ENCODE data around the gene HIVEP3.

HIVEP3 gene

DNA sequence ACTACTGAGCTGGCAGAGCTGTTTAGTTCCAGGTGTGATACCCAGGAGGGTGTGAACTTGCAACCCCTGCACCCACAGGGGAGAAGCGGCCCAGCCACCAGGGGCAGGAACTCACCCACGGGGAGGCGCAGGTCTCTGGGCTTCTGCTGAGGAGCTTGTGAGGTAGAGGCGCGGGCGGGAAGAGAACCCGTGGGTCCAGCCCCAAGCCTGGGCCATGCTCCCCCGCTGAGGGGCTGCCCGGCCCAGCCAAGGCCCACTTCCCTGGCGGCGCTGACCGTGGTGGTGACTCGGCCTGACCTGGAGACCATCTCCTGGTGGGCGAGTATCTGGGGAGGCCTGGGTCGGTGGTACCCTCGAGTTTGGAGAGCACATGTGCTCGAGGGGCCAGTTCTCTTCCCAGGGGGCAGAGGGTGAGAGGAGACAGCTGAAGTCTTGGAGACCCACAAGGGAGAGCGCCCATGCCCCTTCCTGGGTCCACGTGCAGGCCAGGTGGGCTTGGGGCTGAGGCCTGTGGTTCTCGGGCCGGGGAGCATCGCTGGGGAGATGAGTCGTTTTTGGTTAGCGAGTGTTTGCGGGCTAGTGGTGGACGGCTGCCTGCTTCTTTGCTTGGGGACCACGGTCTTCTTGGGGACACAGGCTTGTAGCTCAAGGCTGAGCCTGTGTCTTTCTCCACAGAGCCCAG is 405.9 kb downstream of the HIVEP3 start:
- DNase-seq (ENCODE audit: low spot score), result no peak

DNA sequence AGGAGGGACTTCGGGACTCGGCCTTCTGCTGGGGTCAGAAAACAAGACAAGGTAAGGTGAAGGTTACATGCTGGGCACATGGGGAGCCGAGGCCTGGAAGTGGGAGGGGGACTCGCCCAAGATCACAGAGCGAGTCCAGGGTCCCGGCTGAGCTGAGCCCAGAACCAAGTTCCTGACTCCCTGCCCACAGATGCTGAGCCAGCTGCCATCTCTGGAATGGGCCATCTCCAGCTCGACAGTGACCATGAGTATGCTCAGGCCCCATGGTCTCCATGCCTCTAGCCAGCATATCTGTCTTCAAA is 407.5 kb downstream of the HIVEP3 start:
- no peak for DNase-seq (ENCODE audit: low spot score)

DNA sequence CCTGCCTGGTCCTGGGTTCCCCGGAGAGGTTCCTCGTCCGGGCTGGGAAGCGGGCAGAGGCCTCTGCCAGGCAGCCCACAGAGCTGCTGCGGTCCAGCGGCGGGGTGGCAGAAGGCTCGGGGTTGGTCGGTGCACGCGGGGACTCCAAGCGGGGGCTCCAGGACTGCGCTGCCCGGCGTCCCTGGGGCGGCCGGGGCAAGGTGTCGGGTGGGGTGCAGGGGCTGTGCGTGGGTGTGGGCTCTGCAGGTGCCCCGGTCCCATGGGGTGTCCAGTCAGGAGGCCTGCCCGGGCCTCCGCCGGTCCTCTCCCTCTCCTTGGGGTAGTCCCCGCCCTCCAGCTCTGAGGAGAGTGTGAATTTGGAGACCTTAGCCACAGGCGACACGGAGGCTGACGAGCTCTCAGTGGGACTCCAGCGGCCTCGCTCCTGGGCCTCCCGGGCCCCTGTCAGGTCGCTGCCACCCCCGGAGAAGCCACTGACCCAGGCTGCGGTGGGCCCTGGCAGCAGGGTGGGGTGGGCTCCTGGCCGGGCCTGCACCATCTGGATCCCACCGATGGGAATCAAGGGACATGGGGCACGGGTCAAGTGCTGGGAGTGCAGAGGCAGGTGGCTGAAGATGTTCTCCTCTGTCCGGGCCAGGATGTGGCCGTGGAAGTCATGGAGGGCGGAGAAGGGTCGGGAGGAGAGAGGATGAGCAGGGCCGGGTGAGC is 408.0 kb downstream of the HIVEP3 start:
- DNase-seq (ENCODE audit: low spot score), result no peak

DNA sequence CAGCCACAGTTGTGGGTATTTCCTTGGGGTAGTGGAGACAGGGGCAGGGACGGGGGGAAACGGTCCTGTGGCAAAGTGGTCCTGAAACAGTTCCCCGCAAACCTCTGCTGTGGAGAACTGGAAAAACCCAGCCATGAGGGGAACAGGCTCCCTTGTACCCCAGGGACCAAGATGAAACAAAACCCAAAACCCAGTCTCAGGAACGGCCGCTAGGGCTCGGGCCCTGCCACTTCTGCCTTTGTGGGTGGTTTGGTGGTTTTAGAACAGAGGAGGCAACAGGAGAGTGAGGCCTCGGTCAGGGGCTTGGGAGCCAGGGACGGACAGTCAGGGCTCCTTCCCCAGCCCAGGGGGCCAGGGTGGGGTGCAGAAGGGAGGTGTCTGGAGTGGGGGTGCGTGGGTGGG is 409.5 kb downstream of the HIVEP3 start:
- no peak for DNase-seq (ENCODE audit: low spot score)

DNA sequence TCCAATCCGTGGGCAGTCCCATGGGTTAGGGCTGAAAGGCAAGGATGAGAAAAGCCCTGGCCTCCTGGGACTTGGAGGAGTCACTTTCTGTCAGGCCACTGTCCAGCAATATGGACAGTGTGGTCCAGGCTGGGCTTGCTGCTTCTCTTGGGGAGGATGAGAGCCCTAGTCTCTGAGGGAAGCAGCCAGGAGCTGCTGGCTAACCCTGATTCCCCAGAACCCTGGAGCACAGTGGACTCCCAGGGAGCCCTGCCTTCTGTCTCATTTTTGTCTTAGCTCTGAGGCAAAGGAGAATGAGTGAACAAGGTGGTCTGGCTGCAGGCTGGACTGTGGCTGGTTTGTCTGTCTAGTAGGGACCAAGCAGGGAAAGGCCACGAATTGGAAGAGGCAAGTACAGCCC is 410.4 kb downstream of the HIVEP3 start:
- no peak for DNase-seq (ENCODE audit: low spot score)

DNA sequence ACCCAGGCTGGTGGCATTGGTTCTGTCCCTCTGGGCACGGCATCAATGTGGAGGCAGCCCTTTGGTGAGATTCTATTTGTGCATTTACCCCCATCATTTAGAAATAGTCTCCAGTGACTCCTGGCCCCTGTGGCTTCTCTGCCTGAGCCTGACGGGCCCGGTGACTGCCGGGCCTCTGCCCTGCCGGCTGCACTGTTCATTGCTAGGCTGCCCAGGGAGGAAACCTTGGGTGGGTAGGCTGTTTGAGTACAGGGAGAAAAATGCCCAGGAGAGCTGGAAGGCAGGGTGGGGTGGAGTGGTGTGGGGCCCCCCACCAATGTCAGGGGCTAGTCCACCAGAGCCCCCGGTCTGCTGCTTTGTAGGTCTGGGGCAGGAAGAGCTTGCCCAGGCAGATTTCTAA is 410.9 kb downstream of the HIVEP3 start:
- DNase-seq (ENCODE audit: low spot score), result no peak

DNA sequence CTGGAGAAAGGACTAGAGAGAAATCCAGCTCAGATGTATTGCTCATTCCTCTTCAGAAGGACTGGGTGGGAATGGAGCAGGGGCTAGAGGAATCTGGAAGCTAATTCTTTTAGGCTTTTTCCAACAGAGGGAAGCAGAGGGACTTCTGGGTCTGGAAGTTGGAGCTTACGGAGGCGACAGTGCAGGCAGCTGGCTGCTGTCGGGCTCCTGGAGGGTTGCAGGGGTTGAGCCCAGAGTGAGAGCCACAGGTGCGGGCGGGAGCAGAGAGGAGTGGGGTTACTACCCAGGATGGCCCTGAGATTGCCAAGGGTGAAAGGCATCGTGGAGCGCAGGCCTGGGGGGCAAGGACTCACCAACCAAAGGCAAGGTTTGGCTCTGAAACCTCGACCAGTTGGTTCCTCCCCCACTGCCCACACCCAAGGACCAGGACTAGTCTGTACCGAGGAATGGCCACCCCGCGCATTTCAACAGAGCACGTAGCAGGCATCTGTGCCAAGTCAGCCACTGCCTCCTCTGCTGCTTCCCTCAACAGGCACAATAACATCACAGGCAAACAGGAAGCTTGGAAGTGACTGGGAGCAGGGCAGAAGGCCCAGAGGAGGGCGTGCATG is 411.5 kb downstream of the HIVEP3 start:
- no peak for DNase-seq (ENCODE audit: low spot score)

DNA sequence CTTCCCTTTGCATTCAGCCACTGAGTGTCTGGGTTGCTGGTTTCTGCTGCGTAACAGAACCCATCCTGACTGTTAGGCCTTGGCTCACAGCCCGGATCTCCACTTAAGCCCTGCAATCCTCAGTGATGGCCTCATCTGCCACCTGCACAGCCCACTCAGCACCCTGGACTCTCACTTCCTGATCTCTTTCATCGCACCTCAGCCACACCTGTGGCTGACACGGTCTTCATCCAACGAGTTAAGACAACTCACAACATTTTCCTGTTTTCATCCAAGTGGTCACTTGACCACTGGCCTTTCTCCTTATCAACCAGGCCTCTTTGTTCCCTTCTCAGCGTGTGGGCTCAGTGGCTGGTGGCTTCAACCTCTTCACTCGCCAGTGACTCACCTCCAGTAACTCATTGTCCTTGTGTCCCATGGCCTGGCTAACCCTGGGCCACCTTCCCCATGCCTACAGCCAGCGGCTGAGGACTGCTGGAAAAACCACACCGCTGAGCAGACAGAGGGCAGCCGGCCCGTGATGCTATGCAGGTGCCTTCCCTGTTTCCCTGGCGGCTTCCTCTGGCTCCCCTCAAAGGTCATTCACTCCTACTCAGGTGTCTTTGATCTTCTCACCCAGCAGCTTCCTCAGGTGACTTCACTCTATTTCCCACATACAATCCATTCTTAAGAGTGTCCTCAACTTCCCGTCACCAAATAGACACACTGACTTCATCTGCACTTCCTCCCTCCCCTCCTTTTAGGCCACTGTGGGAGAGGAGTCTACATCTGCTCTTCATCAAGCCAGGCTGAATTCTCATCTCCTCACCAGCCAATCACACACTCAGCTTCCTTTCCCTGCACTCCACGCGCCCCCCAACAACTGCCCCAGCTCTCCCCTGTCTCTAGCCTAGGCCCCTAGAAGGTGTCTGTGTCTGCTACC is 414.3 kb downstream of the HIVEP3 start:
- no peak for DNase-seq (ENCODE audit: low spot score)

DNA sequence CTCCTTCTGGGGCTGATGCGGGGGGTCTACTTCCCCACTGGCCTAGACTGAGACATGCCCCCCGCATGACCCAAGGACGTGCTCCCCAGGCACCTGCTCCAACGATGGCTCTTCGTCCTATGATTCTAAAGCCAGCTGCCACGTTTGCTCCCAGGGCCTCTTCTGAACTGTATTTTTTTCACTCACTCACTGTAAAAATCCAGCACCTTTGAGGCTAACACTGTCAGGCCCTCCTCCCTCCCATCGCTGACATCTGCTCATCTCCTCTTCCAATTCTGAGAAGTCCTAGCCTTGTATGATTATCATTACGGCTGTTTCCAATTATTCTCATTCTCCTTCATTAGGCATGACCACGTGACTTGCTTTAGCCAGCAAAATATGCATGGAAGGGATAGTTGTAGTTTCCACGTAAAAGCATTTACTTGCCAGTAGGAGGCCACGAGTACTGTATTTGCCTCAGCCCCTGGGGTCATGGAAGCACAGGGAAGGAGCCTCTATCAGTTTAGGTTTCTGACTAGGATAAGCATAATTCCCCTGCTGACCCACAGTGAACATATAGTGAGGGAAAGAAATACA is 415.1 kb downstream of the HIVEP3 start:
- peak; percentile 49 for DNase-seq (ENCODE audit: low spot score)

DNA sequence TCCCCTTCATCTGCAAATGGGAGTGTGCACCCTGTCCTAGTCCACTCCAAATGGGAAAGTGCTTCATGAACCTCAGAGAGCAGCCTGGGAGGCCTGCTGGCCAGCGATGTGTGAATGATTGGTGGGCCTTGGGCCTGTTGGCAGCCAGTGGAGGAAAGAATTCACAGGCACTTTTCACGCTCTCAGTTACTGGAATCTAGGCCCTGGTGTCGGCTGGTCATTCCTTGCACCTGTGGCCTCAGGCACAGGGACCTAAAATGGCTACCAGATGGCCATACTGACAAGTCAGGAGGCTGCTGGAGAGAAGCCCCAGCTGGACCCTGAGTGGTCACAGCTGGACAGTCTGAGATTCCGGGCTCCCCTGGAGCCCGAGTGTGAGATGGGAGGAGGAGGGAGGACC is 415.8 kb downstream of the HIVEP3 start:
- no peak for DNase-seq (ENCODE audit: low spot score)

DNA sequence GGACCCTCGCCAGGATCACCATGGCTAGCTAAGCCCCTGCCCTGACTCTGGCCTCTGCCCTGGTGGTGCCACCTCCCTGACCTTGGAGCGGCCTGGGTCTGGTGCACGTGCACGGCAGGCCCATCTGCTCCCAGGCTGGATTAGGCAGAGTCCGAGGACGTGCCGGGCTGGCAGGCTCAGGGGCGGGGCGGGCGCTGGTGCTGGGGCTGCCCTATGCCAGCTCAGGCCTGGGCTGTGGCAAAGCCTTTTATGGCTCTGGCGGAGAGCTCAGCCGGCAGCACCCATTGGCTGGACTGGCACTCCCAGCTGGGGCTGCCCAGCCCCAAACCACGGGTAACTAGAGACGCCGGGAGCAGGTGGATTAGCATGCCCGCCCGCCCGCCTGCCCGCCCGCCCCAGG is 417.1 kb downstream of the HIVEP3 start:
- DNase-seq (ENCODE audit: low spot score), result no peak

DNA sequence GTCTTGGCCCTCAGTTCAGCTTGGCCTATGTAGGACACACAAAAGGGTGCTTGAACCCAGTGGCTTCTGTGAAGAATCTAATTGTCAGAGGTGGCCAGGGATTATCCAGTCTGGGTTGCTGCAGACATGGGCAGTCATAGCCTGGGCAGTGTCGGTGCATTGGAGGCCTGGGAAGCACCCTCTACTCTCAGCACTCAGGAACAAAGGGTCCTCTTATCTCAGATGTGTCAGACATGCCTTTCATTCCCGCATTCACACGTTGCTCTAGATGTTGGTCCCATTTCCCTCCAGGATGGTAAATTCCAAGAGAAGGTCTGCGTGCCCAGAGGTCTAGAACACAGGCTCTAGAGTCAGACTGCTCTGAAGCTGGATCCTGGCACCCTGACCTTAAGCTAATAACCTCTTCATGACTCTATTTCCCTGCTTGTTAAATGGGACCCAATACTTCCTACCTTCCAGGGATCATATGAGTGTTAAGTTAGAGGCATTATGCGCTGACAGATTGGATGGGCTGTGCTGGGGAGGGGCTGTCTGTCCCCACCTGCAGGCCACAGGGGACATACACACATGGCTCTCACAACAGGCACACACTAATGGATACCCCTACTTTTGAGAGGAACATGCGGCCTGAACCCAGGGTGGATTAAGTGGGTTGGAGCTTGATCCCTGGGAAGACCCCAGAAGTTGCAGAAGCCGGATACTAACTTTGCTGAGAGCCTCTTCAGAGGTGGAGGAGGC is 417.8 kb downstream of the HIVEP3 start:
- no peak for DNase-seq (ENCODE audit: low spot score)

DNA sequence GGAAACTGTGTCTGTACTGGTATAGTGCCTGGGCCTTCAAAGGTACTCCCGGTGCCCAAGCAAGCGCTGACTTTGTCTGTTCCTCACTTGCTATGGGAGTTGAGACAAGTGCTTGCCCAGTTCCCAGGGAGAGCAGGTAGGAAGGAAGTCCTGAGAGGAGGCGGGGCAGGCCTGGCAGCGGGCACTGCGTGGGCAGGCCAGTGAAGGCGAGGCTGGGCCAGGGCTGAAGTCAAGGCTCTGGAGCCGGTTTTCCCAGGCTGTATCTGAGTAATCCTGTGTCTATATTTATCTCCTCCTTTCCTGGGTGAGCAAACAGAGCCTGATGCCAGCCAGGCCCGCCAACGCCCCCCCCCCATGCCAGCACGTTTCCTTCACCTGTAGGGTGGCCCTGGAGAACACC is 418.3 kb downstream of the HIVEP3 start:
- no peak for DNase-seq (ENCODE audit: low spot score)

DNA sequence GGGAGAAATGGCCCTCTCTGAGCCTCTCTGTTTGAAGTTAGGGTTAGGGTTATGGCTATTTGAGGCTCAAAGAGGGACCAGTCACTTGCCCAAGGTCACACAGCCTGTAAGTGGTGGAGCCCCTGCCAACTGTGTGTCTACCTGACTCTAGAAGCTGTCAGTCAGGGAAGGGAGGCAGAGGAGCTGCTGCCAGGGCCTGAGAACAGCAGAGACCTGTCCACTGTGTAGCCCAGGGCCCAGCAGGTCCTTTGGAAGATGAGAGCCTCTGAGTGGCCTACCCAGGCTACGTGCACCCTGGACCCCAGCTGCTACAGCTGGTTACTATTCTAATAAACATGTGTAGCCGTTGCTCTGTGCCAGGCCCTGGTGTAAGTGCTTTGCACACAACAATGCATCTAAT is 419.1 kb downstream of the HIVEP3 start:
- no peak for DNase-seq (ENCODE audit: low spot score)

DNA sequence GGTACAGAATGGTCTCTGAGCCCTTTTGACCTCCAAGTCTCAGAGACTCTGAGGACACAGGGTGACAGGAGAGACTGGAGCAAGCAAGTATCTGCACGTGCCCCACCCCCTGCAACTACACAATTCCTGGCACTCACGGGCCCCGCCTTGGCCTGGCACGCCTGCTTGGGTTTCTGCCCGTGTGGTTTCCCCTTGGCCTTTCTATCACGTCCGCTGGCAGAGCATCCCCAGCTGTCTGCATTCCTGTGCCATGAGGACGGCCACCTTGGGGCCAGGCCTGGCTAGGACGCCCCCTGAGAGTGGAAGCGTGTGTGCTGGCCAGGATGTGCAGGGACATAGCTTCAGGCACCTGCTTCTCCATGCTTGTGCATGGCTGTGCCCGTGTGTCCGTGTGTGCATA is 419.9 kb downstream of the HIVEP3 start:
- no peak for DNase-seq (ENCODE audit: low spot score)

DNA sequence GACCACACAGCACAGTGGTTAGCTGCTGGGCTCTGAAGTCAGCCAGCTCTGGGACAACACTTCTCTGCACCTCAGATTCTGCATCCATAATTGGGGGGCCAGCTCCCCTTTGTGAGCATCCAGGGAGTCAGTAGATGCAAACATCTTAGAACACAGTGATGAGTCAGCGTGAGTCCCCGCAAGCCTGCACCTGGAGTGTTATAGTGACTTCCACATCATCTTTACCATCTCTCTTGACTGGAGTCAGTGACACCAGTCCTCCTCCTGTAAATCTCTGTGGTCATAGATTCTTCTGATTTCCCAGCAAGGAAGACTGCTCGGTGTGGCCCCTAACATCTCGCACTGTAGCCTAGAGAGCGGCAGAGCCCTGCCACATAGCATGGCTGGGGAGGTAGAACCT is 420.3 kb downstream of the HIVEP3 start:
- no peak for DNase-seq (ENCODE audit: low spot score)

DNA sequence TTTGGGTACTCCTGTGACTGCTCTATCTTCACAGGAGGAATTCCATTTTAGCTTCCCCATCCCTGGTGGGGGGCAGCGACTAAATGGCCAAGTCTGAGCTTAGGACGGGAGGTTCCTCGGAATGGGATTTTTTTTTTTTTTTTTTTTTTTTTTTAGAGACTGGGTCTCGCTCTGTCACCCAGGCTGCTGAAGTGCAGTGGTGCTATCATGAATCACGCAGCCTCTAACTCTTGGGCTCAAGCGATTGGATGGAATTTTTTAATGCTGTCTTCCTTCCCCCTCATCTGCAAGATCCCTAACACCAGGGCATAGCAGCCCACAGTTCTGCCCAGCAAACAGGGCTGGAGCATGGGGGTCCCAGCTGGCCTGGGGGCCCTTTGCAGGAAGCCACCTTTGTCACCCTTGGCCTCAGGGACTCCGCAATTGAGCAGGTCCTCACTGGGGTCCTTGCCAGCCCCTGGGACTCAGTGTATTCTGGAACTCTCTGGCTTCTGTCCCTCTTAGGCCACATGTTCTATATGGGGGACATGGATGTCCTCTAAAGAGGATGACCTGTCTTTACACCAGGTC is 421.2 kb downstream of the HIVEP3 start:
- no peak for DNase-seq (ENCODE audit: low spot score)

DNA sequence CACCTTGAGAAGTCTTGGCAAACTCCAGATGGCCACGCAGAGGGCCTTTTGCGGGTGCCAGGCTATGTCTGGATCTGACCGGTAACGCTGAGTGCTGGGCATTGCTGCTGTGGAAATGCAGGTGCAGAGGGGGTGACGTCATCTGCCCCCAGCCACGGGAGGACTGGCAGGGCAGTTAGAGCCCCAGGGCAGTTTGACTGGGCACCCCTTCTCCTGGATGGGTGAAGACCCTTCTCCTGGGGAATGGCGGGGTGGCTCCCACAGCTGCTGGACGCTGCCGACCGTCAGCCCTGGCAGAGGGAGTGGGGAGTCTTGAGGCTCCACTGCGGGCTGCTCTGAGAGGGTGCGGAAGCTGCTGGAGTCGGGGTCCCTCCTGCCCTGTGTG is 421.7 kb downstream of the HIVEP3 start:
- DNase-seq (ENCODE audit: low spot score), result no peak

DNA sequence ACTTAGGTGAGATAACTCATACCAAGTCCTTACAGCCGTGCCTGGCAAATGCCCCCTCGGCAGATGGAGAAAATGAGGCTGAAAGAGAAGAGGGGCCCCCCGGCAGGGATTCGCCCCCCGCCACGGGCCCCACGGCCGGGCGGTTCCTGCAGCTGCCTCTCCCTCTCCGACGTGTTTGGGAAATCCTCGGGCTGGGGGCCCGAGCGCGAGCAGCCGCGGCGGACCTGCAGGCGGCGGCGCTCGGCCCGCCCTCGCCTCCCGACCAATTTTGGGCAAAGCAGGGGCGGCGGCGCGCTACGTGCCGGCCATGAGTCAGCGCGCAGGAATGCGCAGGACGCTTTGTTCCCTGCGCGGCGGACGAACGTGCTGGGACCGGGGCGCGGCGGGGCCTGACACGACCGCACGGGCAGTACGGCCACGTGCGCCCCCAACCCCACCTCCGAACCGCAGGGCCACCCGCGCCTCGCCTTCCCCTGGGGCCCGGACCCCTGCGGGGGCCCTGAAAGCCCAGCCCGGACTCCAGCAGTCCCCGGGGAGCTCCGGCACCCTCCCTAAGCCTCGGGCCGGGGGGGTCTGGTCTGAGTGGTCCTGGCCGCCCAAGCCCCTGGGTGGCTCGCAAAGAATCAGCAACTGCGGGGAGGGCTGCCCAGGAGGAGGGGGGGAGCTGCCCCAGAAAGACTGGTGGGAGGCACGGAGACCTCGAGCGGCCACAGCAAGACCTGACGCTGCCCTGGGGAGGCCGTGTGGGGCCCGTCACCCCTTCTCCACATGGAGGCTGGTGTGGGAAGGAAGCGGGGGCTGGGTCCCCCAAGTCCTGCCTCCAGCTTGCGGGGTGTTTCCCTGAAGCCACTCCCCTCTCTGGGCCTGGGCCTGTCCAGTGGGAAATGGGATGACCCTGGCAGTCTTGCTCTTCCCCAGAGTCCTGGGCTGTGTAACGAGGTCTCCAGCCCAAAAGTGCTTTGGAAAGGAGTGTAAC is 422.4 kb downstream of the HIVEP3 start:
- peak; percentile 66 for DNase-seq (ENCODE audit: low spot score)
